Endothelial cell of umbilical vein (primary cell): ENCODE results near the gene NECTIN2. TPM values are rescaled to one million over a fixed set of nuclear protein-coding genes. Genes with fewer than 3 reads are reported as not detected.

ENCODE experiments used
- BruUV-seq: library from RNA; stranded (reverse); fragments of 400-500 nt; replicated peaks from 2 replicates; lab custom pipeline; 2021; lab: Mats Ljungman, UMichigan
- CTCF ChIA-PET: fragments of 300-600, 350-600 bp; sonication (Branson Sonifier 250); formaldehyde crosslinking; loops from one replicate; lab custom pipeline; 2021; ENCODE audit warnings: antibody characterized with exemption, inconsistent platforms; lab: Charles Lee
- POLR2A ChIA-PET: fragments of 300-600, 350-600 bp; sonication (Branson Sonifier 250); formaldehyde crosslinking; loops from one replicate; lab custom pipeline; 2021; ENCODE audit warnings: antibody characterized with exemption, inconsistent platforms; lab: Charles Lee
- DNase-seq: peaks from one replicate; pipeline ENCODE4 v3.0.0-alpha.2; 2011; ENCODE audit warnings: low read depth, low spot score
- FAIRE-seq: peaks from 2 replicates; lab custom pipeline; 2011; peaks lifted over from hg19 to GRCh38; lab: Jason Lieb, UNC
- H2AFZ ChIP-seq: 2 replicates; pipeline ENCODE4 v1.6.0; 2012; ENCODE audit warnings: low read depth, low read length, control low read depth, inconsistent platforms
- H3K27ac ChIP-seq: 2 replicates; pipeline ENCODE4 v1.5.1; 2011; ENCODE audit warnings: low read depth, mild to moderate bottlenecking, control low read depth, low read length, moderate library complexity; ENCODE audit not compliant: insufficient read depth
- H3K27me3 ChIP-seq, 2 experiments: 2 replicates each; pipeline versions ENCODE4 v1.6.0 to v1.6.1; 2011; ENCODE audit warnings: low read length in 2 of 2, mixed read lengths in 1 of 2; ENCODE audit not compliant: control insufficient read depth in 2 of 2, insufficient read depth in 2 of 2
- H3K36me3 ChIP-seq, 2 experiments: 2 replicates in 1 of 2; 3 replicates in 1 of 2; pipeline ENCODE4 v1.5.1; 2011; ENCODE audit warnings: low read length in 2 of 2, mild to moderate bottlenecking in 1 of 2, moderate library complexity in 1 of 2; ENCODE audit not compliant: control insufficient read depth in 2 of 2, insufficient read depth in 2 of 2; ENCODE audit errors: extremely low read depth in 1 of 2
- H3K4me1 ChIP-seq: 3 replicates; pipeline ENCODE4 v1.5.1; 2011; ENCODE audit warnings: mild to moderate bottlenecking, low read length; ENCODE audit not compliant: control insufficient read depth, insufficient read depth; ENCODE audit errors: extremely low read depth
- H3K4me2 ChIP-seq: 2 replicates; pipeline ENCODE4 v1.6.1; 2011; ENCODE audit warnings: low read length, control low read depth, mixed read lengths; ENCODE audit not compliant: insufficient read depth
- H3K4me3 ChIP-seq, 3 experiments: fragments of 200-600 bp in 1 of 3; sonication (generic), shearing (Covaris generic) in 1 of 3; replicated peaks in 1 of 3; 2 replicates each; pipeline ENCODE4 v1.5.1; 2011 to 2016; ENCODE audit warnings: control low read depth in 3 of 3, low read length in 3 of 3, mild to moderate bottlenecking in 2 of 3, inconsistent platforms in 1 of 3, low read depth in 1 of 3, moderate library complexity in 1 of 3; ENCODE audit not compliant: insufficient read depth in 1 of 3
- H3K79me2 ChIP-seq: 2 replicates; pipeline ENCODE4 v1.6.0; 2012; ENCODE audit warnings: low read length, inconsistent platforms; ENCODE audit not compliant: control insufficient read depth, insufficient read depth
- H3K9ac ChIP-seq: replicated peaks from 2 replicates; pipeline ENCODE3; 2011; ENCODE audit warnings: low read length, control low read depth; ENCODE audit not compliant: insufficient read depth; ENCODE audit errors: extremely low read depth
- H3K9me1 ChIP-seq: replicated peaks from 3 replicates; pipeline ENCODE4 v1.6.0; 2011; ENCODE audit warnings: mild to moderate bottlenecking, low read length; ENCODE audit not compliant: control insufficient read depth, insufficient read depth; ENCODE audit errors: extremely low read depth
- H3K9me3 ChIP-seq: replicated peaks from 2 replicates; pipeline ENCODE4 v1.5.1; 2012; ENCODE audit warnings: low read length, inconsistent platforms; ENCODE audit not compliant: control insufficient read depth, insufficient read depth
- H4K20me1 ChIP-seq: replicated peaks from 2 replicates; pipeline ENCODE3; 2011; ENCODE audit warnings: mild to moderate bottlenecking, low read length; ENCODE audit not compliant: control insufficient read depth, insufficient read depth; ENCODE audit errors: extremely low read depth
- CTCF ChIP-seq, 2 donors: IDR thresholded peaks; 1 replicate in 1 of 2; 2 replicates in 1 of 2; pipeline ENCODE4 v1.5.1; 2011; ENCODE audit warnings: low read length in 2 of 2, mild to moderate bottlenecking in 2 of 2, moderate library complexity in 2 of 2, control low read depth in 1 of 2, inconsistent platforms in 1 of 2, low read depth in 1 of 2; ENCODE audit not compliant: insufficient read depth in 1 of 2; ENCODE audit errors: extremely low read depth in 1 of 2
- EZH2 ChIP-seq: IDR thresholded peaks from 2 replicates; pipeline ENCODE4 v1.6.1; 2012; ENCODE audit warnings: borderline replicate concordance, low read depth, mild to moderate bottlenecking, moderate library complexity, low read length, inconsistent platforms; ENCODE audit not compliant: severe bottlenecking
- FOS ChIP-seq: IDR thresholded peaks from 2 replicates; pipeline ENCODE4 v1.6.1; 2011; ENCODE audit warnings: mild to moderate bottlenecking, low read length, moderate library complexity, borderline replicate concordance; ENCODE audit not compliant: insufficient read depth
- GATA2 ChIP-seq: IDR thresholded peaks from 2 replicates; pipeline ENCODE4 v1.7.0; 2011; ENCODE audit warnings: low read depth, mild to moderate bottlenecking, moderate library complexity, mixed read lengths, low read length; ENCODE audit not compliant: insufficient read length, insufficient read depth
- JUN ChIP-seq: IDR thresholded peaks from 2 replicates; pipeline ENCODE4 v1.6.1; 2011; ENCODE audit warnings: borderline replicate concordance, low read depth; ENCODE audit not compliant: insufficient read length, insufficient read depth
- MAX ChIP-seq: IDR thresholded peaks from 2 replicates; pipeline ENCODE4 v1.6.1; 2011; ENCODE audit not compliant: insufficient read depth, insufficient read length
- MYC ChIP-seq: IDR thresholded peaks from one replicate; pipeline ENCODE4 v1.6.1; 2011; ENCODE audit warnings: mild to moderate bottlenecking, low read depth, low read length
- POLR2A ChIP-seq: IDR thresholded peaks from 2 replicates; pipeline ENCODE4 v1.6.1; 2012; ENCODE audit warnings: low read depth, mild to moderate bottlenecking, control low read depth, low read length
- POLR2AphosphoS5 ChIP-seq: IDR thresholded peaks from 2 replicates; pipeline ENCODE4 v1.6.1; 2012; ENCODE audit warnings: low read depth, mild to moderate bottlenecking, control low read depth, low read length, moderate library complexity; ENCODE audit not compliant: insufficient read depth
- dilution Hi-C: fragments of 300-500 bp; cut with MboI; formaldehyde crosslinking; loops from one replicate; pipeline ENCODE4 v1.15.0; 2019; ENCODE audit warnings: low sequenced_read_pairs; ENCODE audit not compliant: extremely low pct_ligation_motif_present
- intact Hi-C: fragments of 100-400 bp; cut with micrococcal nuclease; formaldehyde crosslinking; loops from one replicate; pipeline ENCODE4 v1.10.0; 2022
- polyA plus RNA-seq, 4 experiments: library from polyadenylated mRNA; depleted of rRNA in 3 of 4; stranded (reverse) in 3 of 4; unstranded in 1 of 4; fragments of >200 nt; gene quantifications; 2 replicates each; pipeline versions ENCODE4 v1.2.1 to v1.2.3, GENCODE V29; 2011 to 2012; ENCODE audit warnings: missing spikeins in 1 of 4
- total RNA-seq: library from RNA; stranded (reverse); gene quantifications from 2 replicates; pipeline ENCODE4 v1.2.3, GENCODE V29; 2021

Gene NECTIN2
- total and polyA plus RNA-seq, 2 donors (not counting 3 experiments of a cell fraction or from before 2014, with no cell fraction given), result 211 to 238 TPM

DNA sequence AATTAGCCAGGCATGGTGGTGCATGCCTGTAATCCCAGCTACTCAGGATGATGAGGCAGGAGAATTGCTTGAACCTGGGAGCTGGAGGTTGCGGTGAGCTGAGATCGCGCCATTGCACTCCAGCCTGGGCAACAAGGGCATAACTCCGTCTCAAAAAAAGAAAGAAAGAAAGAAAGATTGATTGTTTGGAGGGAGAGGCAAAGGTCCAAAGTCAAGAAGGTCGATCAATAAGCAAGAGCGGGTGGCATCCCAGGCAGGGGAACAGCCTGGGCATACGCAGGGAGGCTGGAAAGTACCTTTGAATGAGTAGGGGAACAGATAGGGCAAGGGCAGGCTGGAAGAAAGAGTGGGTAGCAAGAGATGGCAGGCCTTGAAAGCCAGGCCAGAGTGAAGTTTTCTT is 84.0 kb downstream of the NECTIN2 start:
- FAIRE-seq (no peak), DNase-seq (no peak)
- Histone ChIP-seq H3K4me3 (no peak overlapping the region), H3K79me2 (no peaks in the 10 kb centered on the region), H3K4me2 (no peak overlapping the region), H3K9ac (no peak overlapping the region), H3K27me3 (no peaks in the 10 kb centered on the region), H3K36me3 (no peaks in the 10 kb centered on the region), H2AFZ (no peak overlapping the region), H3K27ac (no peak overlapping the region), H3K4me1 (peaks cover 3% of the 10 kb centered on the region), H4K20me1 (no peaks in the 10 kb centered on the region), H3K9me3 (no peaks in the 10 kb centered on the region), H3K9me1 (no peaks in the 10 kb centered on the region)
- BruUV-seq, result no TSS peak
- intact Hi-C loops, result no loop called here
- TF ChIP-seq MYC, result no peak
- TF ChIP-seq POLR2A, result no peak
- TF ChIP-seq JUN, result no peak
- no peak for TF ChIP-seq FOS
- TF ChIP-seq POLR2AphosphoS5, result no peak
- TF ChIP-seq CTCF (IDR thresholded peaks at IDR 0.05; ENCODE audit: extremely low read depth in 1 of 2, insufficient read depth in 1 of 2, low read depth in 1 of 2, low read length in 2 of 2), result no peak
- no peak for TF ChIP-seq EZH2
- no peak for TF ChIP-seq MAX
- TF ChIP-seq GATA2, result no peak
- dilution Hi-C loops, result no loop called here
- CTCF ChIA-PET, result no interaction called here
- POLR2A ChIA-PET, result no interaction called here
